B cell (primary cell): ENCODE measurements around the gene MPDU1. TPM values are rescaled to one million over a fixed set of nuclear protein-coding genes. Genes with fewer than 3 reads are reported as not detected.
A peak's percentile ranks its signal among the peaks of the same experiment; 100 is the strongest.

Experiments
- ATAC-seq: fragments of 200-7000 bp; cut with Tn5 transposase; one replicate; pipeline ENCODE4 v1.10.0; 2021; ENCODE audit warnings: low read depth, mild to moderate bottlenecking, moderate number of reproducible peaks, moderate library complexity
- CTCF ChIA-PET: fragments of 350-600 bp; sonication (Branson Sonifier 250); formaldehyde crosslinking; loops from one replicate; lab custom pipeline; 2021; ENCODE audit warnings: antibody characterized with exemption, inconsistent platforms; lab: Charles Lee
- POLR2A ChIA-PET: fragments of 350-600 bp; sonication (Branson Sonifier 250); formaldehyde crosslinking; loops from one replicate; lab custom pipeline; 2021; ENCODE audit warnings: antibody characterized with exemption; lab: Charles Lee
- DNase-seq: peaks from one replicate; pipeline ENCODE4 v3.0.0; 2013
- H2AFZ ChIP-seq: 2 replicates; pipeline ENCODE4 v1.6.1; 2012; ENCODE audit warnings: mild to moderate bottlenecking, low read depth, low read length; ENCODE audit not compliant: insufficient read depth, poor library complexity, severe bottlenecking
- H3K27ac ChIP-seq, 2 donors: 1 replicate in 1 of 2; 2 replicates in 1 of 2; pipeline ENCODE4 v1.5.1; 2012 to 2013; ENCODE audit warnings: low read length in 2 of 2, mild to moderate bottlenecking in 2 of 2, moderate library complexity in 1 of 2
- H3K27me3 ChIP-seq, 4 experiments: fragments of 200-600 bp in 1 of 4; sonication (generic) in 1 of 4; replicated peaks in 1 of 4; 1 replicate in 2 of 4; 2 replicates in 2 of 4; pipeline versions ENCODE4 v1.6.1 to v1.7.0; 2013 to 2016; ENCODE audit warnings: low read length in 3 of 4, mild to moderate bottlenecking in 2 of 4, mixed read lengths in 1 of 4, moderate library complexity in 1 of 4; ENCODE audit not compliant: insufficient read depth in 4 of 4, control insufficient read depth in 3 of 4; ENCODE audit errors: control extremely low read depth in 1 of 4
- H3K36me3 ChIP-seq, 2 experiments: replicated peaks in 1 of 2; 1 replicate in 1 of 2; 2 replicates in 1 of 2; pipeline versions ENCODE4 v1.6.1 to v1.7.1; 2013; ENCODE audit warnings: low read length in 1 of 2; ENCODE audit not compliant: insufficient read depth in 2 of 2, control insufficient read depth in 1 of 2; ENCODE audit errors: control extremely low read depth in 1 of 2, extremely low read depth in 1 of 2
- H3K4me1 ChIP-seq, 2 donors: fragments of 200-600 bp in 1 of 2; sonication (generic) in 1 of 2; 1 replicate in 1 of 2; 2 replicates in 1 of 2; pipeline versions ENCODE4 v1.5.1 to v1.6.1; 2013 to 2017; ENCODE audit warnings: low read length in 2 of 2; ENCODE audit not compliant: control insufficient read depth in 2 of 2, insufficient read depth in 2 of 2
- H3K4me2 ChIP-seq: replicated peaks from 2 replicates; pipeline ENCODE3; 2012; ENCODE audit warnings: mild to moderate bottlenecking, low read depth, low read length; ENCODE audit not compliant: poor library complexity, severe bottlenecking
- H3K4me3 ChIP-seq, 5 experiments: fragments of 200-600 bp in 1 of 5; sonication (generic) in 1 of 5; 1 replicate in 3 of 5; 2 replicates in 2 of 5; pipeline versions ENCODE4 v1.5.1 to v1.7.0; 2011 to 2016; ENCODE audit warnings: low read length in 4 of 5, mild to moderate bottlenecking in 4 of 5, low read depth in 2 of 5, control low read depth in 1 of 5, moderate library complexity in 1 of 5; ENCODE audit not compliant: insufficient read depth in 1 of 5; ENCODE audit errors: control extremely low read depth in 1 of 5, extremely low read depth in 1 of 5
- H3K79me2 ChIP-seq: fragments of 200-600 bp; sonication (generic); one replicate; pipeline ENCODE4 v1.6.0; 2016; ENCODE audit warnings: low read length; ENCODE audit not compliant: control insufficient read depth, insufficient read depth
- H3K9ac ChIP-seq: fragments of 200-600 bp; sonication (generic); 2 replicates; pipeline ENCODE4 v1.6.1; 2017; ENCODE audit warnings: mild to moderate bottlenecking, low read length, moderate library complexity
- H3K9me3 ChIP-seq, 3 donors: one replicate each; pipeline versions ENCODE4 v1.6.1 to v1.7.1; 2013; ENCODE audit warnings: low read length in 2 of 3; ENCODE audit not compliant: control insufficient read depth in 2 of 3, insufficient read depth in 1 of 3; ENCODE audit errors: control extremely low read depth in 1 of 3
- H4K20me1 ChIP-seq: 2 replicates; pipeline ENCODE4 v1.6.0; 2012; ENCODE audit warnings: mild to moderate bottlenecking, low read length; ENCODE audit not compliant: insufficient read depth, control insufficient read depth, poor library complexity, severe bottlenecking
- H3K27ac Mint-ChIP-seq: one replicate; pipeline ENCODE4 v1.8.0; 2021; ENCODE audit warnings: mixed read lengths
- H3K27me3 Mint-ChIP-seq: one replicate; pipeline ENCODE4 v1.8.0; 2021; ENCODE audit warnings: mixed read lengths
- H3K4me1 Mint-ChIP-seq: one replicate; pipeline ENCODE4 v1.8.0; 2021; ENCODE audit warnings: mixed read lengths
- H3K4me3 Mint-ChIP-seq: one replicate; pipeline ENCODE4 v1.8.0; 2021; ENCODE audit warnings: mixed read lengths
- H3K9me3 Mint-ChIP-seq: one replicate; pipeline ENCODE4 v1.8.0; 2022; ENCODE audit warnings: mixed read lengths; ENCODE audit not compliant: insufficient read depth
- EZH2 ChIP-seq: IDR thresholded peaks from 2 replicates; pipeline ENCODE4 v1.6.1; 2012; ENCODE audit warnings: borderline replicate concordance, low read depth, mild to moderate bottlenecking, moderate library complexity, low read length; ENCODE audit not compliant: insufficient read depth, poor library complexity, severe bottlenecking
- WGBS: methylation state at CpG from one replicate; pipeline ENCODE4 v1.1.5; 2013; ENCODE audit warnings: missing lambda C conversion rate; ENCODE audit not compliant: insufficient coverage; 5-methylcytosine and 5-hydroxymethylcytosine counted together
- intact Hi-C: fragments of 100-400 bp; cut with micrococcal nuclease; formaldehyde crosslinking; loops from one replicate; pipeline ENCODE4 v1.10.0; 2022
- polyA plus RNA-seq: library from polyadenylated mRNA; depleted of rRNA; stranded (reverse); fragments of >200 nt; gene quantifications from 2 replicates; pipeline ENCODE4 v1.2.3, GENCODE V29; 2012
- total RNA-seq, 2 donors: library from RNA; stranded (reverse); fragments of 120-200 nt in 1 of 2; gene quantifications; 1 replicate in 1 of 2; 2 replicates in 1 of 2; pipeline versions ENCODE4 v1.2.3 to v1.2.4, GENCODE V29; 2013 to 2022
- TF ChIP-seq, protein P1 (sequence below): fragments of 200-600 bp; IDR thresholded peaks from one replicate; pipeline ENCODE4 v1.8.0; 2022; ENCODE audit warnings: antibody characterized with exemption, mild to moderate bottlenecking

The MPDU1 gene
- total and polyA plus RNA-seq, 2 donors (not counting 1 experiment from before 2014, with no cell fraction given), result 31.7 to 51.5 TPM

DNA sequence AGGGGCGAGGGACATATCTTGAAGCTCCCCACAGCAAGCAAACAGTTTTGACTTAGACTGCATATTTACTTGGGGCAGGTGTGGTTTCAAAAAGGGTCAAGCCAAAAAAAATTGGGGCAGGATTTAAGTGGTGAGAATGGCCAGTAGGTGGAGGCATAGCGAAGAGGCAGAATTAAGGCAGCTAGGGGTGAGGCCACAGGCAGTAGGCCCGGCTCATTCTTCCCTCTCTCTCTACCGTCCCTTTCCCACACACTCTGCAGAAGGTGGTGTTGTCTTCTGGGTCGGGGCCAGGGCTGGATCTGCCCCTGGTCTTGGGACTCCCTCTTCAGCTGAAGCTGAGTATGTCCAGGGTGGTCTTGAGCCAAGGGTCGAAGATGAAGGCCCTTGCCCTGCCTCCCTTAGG, 48.8 kb downstream of the MPDU1 start:
- Histone ChIP-seq H3K4me2 (no peak overlapping the region), H3K4me1 (peaks cover 0 to 5% of the 10 kb centered on the region in 2 donors), H2AFZ (no peak overlapping the region), H3K9me3 (no peaks in the 10 kb centered on the region), H3K27me3 (no peaks in the 10 kb centered on the region), H3K4me3 (no peak overlapping the region), H3K79me2 (peaks cover 1% of the 10 kb centered on the region), H3K36me3 (no peaks in the 10 kb centered on the region), H4K20me1 (no peaks in the 10 kb centered on the region), H3K9ac (no peak overlapping the region), H3K27ac (no peak overlapping the region)
- TF ChIP-seq EZH2, result no peak
- TF ChIP-seq, protein P1, sequence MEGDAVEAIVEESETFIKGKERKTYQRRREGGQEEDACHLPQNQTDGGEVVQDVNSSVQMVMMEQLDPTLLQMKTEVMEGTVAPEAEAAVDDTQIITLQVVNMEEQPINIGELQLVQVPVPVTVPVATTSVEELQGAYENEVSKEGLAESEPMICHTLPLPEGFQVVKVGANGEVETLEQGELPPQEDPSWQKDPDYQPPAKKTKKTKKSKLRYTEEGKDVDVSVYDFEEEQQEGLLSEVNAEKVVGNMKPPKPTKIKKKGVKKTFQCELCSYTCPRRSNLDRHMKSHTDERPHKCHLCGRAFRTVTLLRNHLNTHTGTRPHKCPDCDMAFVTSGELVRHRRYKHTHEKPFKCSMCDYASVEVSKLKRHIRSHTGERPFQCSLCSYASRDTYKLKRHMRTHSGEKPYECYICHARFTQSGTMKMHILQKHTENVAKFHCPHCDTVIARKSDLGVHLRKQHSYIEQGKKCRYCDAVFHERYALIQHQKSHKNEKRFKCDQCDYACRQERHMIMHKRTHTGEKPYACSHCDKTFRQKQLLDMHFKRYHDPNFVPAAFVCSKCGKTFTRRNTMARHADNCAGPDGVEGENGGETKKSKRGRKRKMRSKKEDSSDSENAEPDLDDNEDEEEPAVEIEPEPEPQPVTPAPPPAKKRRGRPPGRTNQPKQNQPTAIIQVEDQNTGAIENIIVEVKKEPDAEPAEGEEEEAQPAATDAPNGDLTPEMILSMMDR, result peak; percentile 18
- intact Hi-C loops, result loop anchor here (1.0 kb wide), 1 partner anchor 56 kb away; the partner anchor contains the start of gene WRAP53
- H3K27ac Mint-ChIP-seq, result no peak overlapping the region
- H3K4me3 Mint-ChIP-seq, result no peak overlapping the region
- ATAC-seq, result peak; percentile 12
- POLR2A ChIA-PET, result no interaction called here
- CTCF ChIA-PET, result interaction anchor here (0.7 to 4.6 kb wide), 12 partner anchors 10 to 54 kb away, joined by 3 to 35 read pairs (median 5); partner anchors contain the start of genes ATP1B2, FXR2, MPDU1 and SOX15
- no peaks in the 10 kb centered on the region for H3K27me3 Mint-ChIP-seq
- DNase-seq, result peak; percentile 61
- peaks cover 4% of the 10 kb centered on the region for H3K4me1 Mint-ChIP-seq
- no peaks in the 10 kb centered on the region for H3K9me3 Mint-ChIP-seq
- WGBS, result 48% methylated on average over 3 of the region's 6 CpGs

DNA sequence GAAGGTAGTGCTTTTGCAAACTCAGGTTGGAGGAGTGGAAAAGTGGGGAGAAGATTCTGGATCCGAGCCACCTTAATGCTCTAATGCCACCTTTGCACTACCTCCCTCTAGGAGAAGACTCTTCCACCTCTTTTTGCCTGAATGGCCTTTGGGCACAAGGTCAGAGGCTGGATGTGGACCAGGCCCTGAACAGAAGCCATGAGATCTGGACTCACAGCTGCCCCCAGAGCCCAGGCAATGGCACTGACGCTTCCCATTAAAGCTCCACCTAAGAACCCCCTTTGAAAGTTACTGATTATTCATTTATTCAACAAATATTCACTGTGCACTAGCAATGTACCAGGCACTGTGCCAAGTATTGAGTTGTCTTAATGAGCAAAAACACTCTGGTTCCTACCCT, 49.4 kb downstream of the MPDU1 start:
- Histone ChIP-seq H3K9me3 (no peaks in the 10 kb centered on the region), H3K4me2 (no peak overlapping the region), H3K4me3 (no peak overlapping the region), H3K27me3 (no peaks in the 10 kb centered on the region), H3K36me3 (no peaks in the 10 kb centered on the region), H4K20me1 (no peaks in the 10 kb centered on the region), H2AFZ (no peak overlapping the region), H3K4me1 (peaks cover 0 to 2% of the 10 kb centered on the region in 2 donors), H3K79me2 (no peaks in the 10 kb centered on the region), H3K27ac (no peak overlapping the region), H3K9ac (no peak overlapping the region)
- intact Hi-C loops, result no loop called here
- ChIA-PET CTCF (interaction anchor here (1.0 to 4.6 kb wide), 9 partner anchors 9 to 54 kb away, joined by 3 to 35 read pairs (median 6); partner anchors contain the start of genes ATP1B2, FXR2, MPDU1 and SOX15), POLR2A (no interaction called here)
- WGBS, result 100% methylated on average over 1 of the region's 2 CpGs
- TF ChIP-seq EZH2, result no peak
- TF ChIP-seq, protein P1, result no peak
- Mint-ChIP-seq H3K27me3 (no peaks in the 10 kb centered on the region), H3K4me1 (no peaks in the 10 kb centered on the region), H3K27ac (no peak overlapping the region), H3K4me3 (no peak overlapping the region), H3K9me3 (no peaks in the 10 kb centered on the region)
- DNase-seq (no peak), ATAC-seq (no peak)
